GM18505 (cell line): ENCODE data around the gene PLA2G15.

Source experiments
- ATAC-seq: cut with Tn5 transposase; IDR thresholded peaks from one replicate; pipeline ENCODE4 v1.9.1; 2021; ENCODE audit not compliant: unreplicated experiment
- POLR2A ChIP-seq: IDR thresholded peaks from 4 replicates; pipeline ENCODE4 v1.6.1; 2011; ENCODE audit warnings: borderline replicate concordance; ENCODE audit not compliant: insufficient read depth, insufficient read length; ENCODE audit errors: extremely low read depth

The PLA2G15 gene

GRCh38 chr16:68250951-68251350, 5.8 kb downstream of the PLA2G15 start:
- no peak for TF ChIP-seq POLR2A
- ATAC-seq = no peak

GRCh38 chr16:68251832-68252231, 6.7 kb downstream of the PLA2G15 start:
- no peak for TF ChIP-seq POLR2A
- no peak for ATAC-seq

- no peak for ATAC-seq
- no peak for TF ChIP-seq POLR2A
Observed at GRCh38 chr16:68252383-68252782, 7.2 kb downstream of the PLA2G15 start.

- no peak for TF ChIP-seq POLR2A
Observed at GRCh38 chr16:68253721-68254120, 8.5 kb downstream of the PLA2G15 start.

GRCh38 chr16:68255712-68256111, 10.5 kb downstream of the PLA2G15 start:
- ATAC-seq = no peak
- no peak for TF ChIP-seq POLR2A

More at GRCh38 chr16:68253721-68254120, 8.5 kb downstream of the PLA2G15 start:
- ATAC-seq = no peak

GRCh38 chr16:68257251-68257905, 12.2 kb downstream of the PLA2G15 start:
- ATAC-seq = no peak
- no peak for TF ChIP-seq POLR2A

GRCh38 chr16:68257906-68258800, 13.0 kb downstream of the PLA2G15 start:
- ATAC-seq = no peak
- no peak for TF ChIP-seq POLR2A

- TF ChIP-seq POLR2A = no peak
- ATAC-seq = no peak
Observed at GRCh38 chr16:68259007-68259825, 14.0 kb downstream of the PLA2G15 start.

- ATAC-seq = no peak
- no peak for TF ChIP-seq POLR2A
Observed at GRCh38 chr16:68263559-68264127, 18.5 kb downstream of the PLA2G15 start.

- TF ChIP-seq POLR2A = peak; percentile 54
- ATAC-seq = peak; percentile 68
Observed at GRCh38 chr16:68264128-68265077, 19.2 kb downstream of the PLA2G15 start, which contains the start of gene SLC7A6. Gene SLC7A6 (plus strand): TSS chr16:68264526. CDS start chr16:68274727, 10,201 bp downstream.

- peak; percentile 53 for TF ChIP-seq POLR2A
- ATAC-seq = no peak
Observed at GRCh38 chr16:68265078-68265920, 20.1 kb downstream of the PLA2G15 start.

GRCh38 chr16:68267612-68268405, 22.6 kb downstream of the PLA2G15 start:
- no peak for ATAC-seq
- TF ChIP-seq POLR2A = no peak
